ENCODE measurements around the gene LARGE1. TPM values are rescaled to one million over a fixed set of nuclear protein-coding genes. Genes with fewer than 3 reads are reported as not detected.

The LARGE1 gene
- total RNA-seq, 2 donors from 2014 or later: 48.7 to 94.4 TPM

DNA sequence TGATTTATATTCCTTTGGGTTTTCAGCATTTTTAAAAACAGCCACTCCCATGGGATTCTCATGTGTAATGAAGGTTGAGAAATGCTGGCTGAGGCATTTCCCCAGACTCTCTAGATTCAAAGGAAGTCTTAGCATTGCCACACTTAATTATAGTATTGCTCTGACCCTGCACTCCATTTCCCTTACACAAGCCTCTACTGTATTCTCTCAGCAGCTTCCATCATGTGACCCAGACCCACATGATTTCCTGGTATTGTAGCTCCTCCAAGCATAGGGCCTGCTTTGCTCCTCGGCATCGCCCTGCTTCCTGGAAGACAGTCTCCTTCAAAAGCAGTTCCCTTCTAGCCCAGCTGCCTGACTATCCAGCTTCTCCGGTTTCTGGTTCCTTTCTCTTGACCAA lies 261.5 kb downstream of the LARGE1 start:
- DNase-seq (ENCODE audit: low spot score): no peak
- intact Hi-C loops (cut with DNase I): no loop called here

DNA sequence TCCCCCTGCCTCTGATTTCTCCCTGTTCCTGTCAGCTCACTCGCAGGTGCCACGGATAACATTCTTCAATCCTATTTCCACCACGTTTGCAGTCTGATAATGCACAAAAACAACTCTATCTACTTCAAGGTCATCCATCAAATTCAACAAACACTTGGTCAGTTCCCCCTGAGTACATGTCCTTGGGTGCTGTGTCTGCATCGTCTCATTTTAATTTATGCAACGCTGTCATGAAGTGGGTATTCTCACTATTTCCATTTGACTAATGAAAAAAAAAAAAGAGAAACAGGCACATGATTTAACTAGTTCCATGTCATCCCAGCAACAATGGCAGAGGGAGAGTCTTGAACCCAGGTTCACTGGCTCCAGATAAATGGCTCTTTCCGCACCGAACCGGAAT lies 262.6 kb downstream of the LARGE1 start:
- intact Hi-C loops (cut with DNase I): no loop called here
- DNase-seq (ENCODE audit: low spot score): no peak

DNA sequence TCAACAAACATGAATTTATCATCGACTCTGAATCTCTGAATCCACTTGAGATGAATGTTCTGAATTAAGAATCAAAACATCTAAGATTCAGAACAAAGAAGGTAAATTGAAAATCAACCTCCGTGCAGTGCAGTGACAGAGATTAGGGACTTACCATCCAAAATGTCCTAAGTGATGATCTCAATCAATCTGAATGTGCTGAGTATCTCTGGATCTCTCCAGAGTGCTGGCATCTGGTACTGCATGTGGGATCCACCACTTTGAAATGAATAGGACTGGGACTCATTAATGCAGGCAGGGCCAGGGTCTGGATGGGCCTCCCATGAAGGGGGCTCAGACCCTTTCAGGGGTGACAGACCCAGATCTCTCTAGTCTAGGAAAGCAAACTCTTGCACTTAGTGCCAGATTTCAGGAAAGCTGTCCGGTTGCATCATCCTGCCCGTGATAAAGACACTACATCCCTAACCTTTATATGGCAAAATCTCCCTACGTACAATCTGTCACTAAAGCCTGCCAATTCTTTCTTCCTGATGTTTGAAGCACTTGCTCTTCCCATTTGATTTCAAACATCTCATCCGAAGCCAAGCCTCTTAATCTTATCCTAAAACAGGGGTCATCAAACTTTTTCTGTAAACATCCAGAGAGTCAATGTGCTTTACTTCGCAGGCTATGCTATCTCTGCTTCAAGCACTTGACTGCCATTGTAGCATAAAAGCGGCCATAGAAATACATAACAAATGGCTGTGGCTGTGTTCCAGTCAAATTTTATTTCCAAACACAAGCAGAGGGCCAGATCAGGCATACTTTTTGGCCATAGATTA lies 263.3 kb downstream of the LARGE1 start:
- intact Hi-C loops (cut with DNase I): no loop called here
- no peak for DNase-seq (ENCODE audit: low spot score)

DNA sequence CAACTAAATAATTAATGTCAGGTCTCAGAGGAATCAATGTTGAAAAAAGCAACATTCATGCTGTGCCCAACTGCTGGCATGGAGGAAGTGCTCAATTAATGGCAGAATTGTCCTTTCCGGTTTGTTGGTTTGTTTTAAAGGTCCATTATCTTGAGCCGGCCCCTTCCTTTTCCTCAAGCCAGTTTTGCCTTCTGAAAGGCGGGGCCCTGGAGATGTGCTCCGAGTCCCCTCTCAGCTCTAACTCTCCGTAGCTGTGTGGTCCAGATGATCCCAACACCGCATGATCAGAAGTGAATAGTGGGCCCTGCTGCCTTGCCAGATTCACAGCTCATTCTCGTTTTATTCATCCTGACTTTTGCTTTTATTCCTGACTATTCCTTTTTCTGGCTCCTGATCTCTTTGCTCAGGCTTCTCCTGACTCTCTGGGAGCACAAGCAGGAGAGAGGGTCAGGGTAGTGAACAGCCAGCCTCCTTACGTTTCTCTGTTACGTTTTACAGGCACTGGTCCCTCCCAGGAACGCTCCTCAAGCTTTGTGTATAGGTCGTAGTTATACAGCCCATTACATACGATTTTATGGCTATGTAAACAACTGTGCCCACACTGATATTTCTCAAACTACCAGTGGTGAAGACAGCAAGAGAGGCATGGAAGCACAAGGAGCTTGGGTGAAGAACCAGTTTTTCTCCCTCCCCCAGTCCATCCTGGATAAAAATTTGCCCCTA lies 265.9 kb downstream of the LARGE1 start:
- no peak for DNase-seq (ENCODE audit: low spot score)
- intact Hi-C loops (cut with DNase I): no loop called here

DNA sequence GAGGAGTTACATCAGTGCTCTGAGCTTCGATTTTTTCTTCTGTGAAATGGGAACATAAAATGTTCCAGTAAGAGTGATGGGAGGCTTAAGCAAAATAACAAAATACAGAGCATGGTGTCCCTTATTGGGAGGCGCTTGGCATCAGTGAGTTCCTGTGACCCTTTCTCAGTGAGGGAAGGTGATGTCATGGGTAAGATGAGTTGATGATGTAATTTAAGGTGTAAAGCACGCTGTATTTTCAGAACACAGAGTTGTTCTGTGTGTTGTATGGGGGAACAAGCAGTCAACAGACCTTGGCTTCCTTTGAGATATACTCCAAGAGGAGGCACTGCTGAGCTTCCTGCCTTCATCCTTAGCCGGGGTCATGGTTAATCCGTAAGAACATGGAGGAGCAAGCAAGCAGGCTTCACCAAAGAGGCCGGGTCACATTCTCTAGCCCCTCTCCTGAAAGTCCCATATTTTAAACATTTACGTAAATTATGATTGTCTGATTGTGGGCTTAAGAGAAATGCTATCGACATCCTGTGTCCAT lies 266.7 kb downstream of the LARGE1 start:
- intact Hi-C loops (cut with DNase I): no loop called here
- no peak for DNase-seq (ENCODE audit: low spot score)

- intact Hi-C loops (cut with DNase I): no loop called here
- no peak for DNase-seq (ENCODE audit: low spot score)
Observed at GRCh38 chr22:33652615-33653014, 267.7 kb downstream of the LARGE1 start.

DNA sequence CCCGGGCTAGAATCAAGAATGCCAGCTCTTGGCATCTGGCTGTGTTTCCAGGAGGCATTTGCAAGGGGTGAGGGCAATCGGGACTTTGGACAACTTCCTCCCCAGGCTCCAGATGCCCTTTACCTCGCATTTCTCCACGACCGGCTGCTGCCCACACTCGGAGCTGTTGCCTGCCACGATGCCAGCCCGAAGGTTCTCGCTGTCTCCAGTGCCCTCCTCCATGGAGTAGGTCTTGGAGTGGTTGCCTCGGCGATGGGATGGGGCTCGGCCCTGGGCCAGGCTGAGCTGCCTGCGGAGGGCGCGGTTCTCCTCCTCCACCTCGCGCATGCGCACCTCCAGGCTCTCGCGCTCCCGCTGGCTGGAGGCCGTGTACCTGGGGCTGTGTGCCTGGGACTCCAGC lies 270.0 kb downstream of the LARGE1 start:
- DNase-seq (ENCODE audit: low spot score): no peak
- intact Hi-C loops (cut with DNase I): no loop called here

DNA sequence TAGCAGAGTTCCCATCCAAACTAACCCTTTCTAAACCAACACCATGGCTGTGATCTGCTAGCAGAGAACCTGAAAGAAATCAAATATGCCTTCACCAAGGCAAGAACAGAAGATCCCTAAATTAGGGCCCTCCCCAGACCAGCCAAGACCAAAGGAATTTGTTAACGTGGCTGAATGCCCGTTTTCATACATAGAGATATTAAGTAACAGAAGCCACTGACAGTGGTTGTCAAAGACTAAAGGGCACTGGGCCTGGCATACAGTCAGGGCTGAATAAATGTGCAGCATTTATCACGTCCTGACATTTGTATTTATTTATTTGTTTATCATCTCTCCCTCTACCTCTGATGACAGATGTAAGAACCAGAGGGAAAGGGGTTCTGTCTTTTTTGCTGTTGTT lies 271.8 kb downstream of the LARGE1 start:
- intact Hi-C loops (cut with DNase I): no loop called here
- no peak for DNase-seq (ENCODE audit: low spot score)

DNA sequence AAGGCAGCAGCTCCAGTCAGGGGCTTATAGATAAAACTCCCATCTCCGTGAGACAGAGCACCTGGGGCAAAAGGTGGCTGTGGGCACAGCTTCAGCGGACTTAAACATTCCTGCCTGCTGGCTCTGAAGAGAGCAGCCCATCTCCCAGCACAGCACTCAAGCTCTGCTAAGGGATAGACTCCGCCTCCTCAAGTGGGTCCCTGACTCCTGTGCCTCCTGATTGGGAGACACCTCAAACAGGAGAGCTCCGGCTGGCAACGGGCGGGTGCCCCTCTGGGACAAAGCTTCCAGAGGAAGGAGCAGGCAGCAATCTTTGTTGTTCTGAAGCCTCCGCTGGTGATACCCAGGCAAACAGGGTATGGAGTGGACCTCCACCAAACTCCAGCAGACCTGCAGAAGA lies 279.4 kb downstream of the LARGE1 start:
- intact Hi-C loops (cut with DNase I): no loop called here
- DNase-seq (ENCODE audit: low spot score): no peak

DNA sequence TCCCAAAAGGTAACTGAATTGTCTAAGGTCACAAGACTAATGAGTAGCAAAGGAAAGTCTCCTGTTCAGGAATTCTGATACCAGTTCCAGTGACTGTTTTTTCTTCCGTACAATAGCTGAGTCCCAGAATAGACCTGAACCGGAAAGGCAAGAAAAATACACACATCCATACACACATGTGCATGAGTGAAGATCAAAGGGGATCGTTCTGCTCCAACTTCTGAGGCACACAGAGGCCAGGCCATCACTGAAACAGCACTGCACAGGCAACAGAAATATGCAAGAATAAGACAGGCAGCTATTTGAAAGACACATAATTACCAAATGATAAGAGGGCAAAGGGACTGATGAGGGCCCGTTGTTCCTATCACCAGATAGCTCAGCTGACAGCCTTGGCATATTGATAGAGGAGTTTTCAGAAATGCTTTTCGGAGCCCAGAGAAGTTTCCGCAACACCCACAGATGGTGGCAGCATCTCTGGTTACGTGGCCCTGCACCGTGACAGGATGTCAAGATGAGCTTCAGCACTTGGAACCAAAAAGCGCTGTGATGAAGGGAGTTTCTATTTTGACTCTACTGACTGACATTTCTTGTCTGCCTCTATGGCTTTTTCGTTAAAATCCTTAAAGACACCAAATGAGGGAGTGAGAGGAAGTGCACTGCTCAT lies 280.6 kb downstream of the LARGE1 start:
- intact Hi-C loops (cut with DNase I): no loop called here
- DNase-seq (ENCODE audit: low spot score): no peak

DNA sequence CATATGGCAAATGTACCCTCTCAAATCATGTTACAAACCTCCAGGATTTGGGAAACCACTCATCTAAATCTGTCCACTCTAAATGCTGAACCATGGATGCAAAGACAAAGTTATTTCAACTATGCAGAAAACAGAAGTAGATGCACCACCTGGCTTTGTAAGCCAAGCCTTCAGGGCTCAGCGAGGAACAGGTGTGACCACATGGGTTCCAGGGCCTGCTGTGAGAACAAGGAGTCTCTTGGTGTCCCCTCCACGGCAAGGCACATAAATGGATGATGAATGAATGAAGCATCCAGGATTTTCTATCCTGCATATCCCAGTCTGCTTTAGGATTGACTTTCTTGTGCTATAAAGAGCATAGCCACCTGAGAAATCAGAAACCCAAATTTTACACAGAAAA lies 284.5 kb downstream of the LARGE1 start:
- intact Hi-C loops (cut with DNase I): no loop called here
- no peak for DNase-seq (ENCODE audit: low spot score)

DNA sequence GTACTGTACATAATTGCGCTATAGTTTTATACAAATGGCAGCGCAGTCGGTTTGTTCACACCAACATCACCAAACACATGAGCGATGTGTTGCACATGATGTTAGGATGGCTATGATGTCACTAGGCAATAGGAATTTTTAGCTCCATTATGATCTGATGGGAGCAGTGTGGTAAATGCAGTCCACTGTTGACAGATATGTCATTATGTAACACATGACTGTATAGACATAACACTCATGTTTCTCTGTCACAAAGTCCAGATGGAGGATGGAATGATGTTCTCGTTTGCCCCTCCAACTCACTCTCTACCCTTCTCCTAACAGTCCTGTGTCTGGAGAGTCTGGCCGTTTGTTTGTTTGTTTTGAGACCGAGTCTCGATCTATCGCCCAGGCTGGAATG lies 288.5 kb downstream of the LARGE1 start:
- DNase-seq (ENCODE audit: low spot score): no peak
- intact Hi-C loops (cut with DNase I): no loop called here

- DNase-seq (ENCODE audit: low spot score): no peak
- intact Hi-C loops (cut with DNase I): no loop called here
Observed at GRCh38 chr22:33625959-33626358, 294.3 kb downstream of the LARGE1 start.

DNA sequence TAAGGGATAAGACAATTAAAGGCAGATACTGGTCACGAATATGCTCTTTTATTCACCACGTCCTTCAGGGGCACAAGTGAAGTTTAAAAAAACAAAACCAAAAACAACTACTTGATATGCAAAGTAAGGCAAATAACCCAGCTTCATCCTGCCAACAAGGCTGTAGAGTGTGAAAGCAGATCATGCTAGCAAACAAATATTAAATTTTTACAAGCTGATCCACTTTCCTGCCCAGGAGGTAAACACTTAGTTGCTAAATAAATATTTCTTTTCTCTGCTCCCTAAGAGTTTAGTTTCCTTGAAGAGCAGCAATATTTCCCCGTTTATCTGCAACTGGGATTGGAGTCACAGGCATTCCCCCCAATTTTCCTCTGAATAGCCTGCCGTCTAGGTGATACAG lies 300.2 kb downstream of the LARGE1 start:
- DNase-seq (ENCODE audit: low spot score): no peak
- intact Hi-C loops (cut with DNase I): no loop called here

DNA sequence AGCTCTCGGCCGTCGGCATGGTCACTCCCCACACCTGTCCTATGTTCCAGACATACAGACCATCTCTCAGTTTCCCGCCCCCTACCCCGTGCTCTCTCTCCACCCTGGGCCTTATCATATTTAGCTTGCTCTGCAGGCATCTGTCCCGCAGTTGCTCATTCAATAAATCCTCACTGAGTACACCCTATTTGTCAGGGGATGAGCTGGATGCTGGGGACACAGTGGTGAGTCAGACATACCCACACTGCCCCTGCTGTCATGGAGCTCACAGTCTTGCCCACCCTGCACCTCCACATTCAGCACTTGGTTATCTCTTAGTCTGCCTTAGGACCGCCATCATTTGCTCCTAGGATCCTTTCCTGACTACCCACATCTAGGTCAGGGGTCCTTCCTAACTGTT lies 313.8 kb downstream of the LARGE1 start:
- intact Hi-C loops (cut with DNase I): no loop called here
- no peak for DNase-seq (ENCODE audit: low spot score)

DNA sequence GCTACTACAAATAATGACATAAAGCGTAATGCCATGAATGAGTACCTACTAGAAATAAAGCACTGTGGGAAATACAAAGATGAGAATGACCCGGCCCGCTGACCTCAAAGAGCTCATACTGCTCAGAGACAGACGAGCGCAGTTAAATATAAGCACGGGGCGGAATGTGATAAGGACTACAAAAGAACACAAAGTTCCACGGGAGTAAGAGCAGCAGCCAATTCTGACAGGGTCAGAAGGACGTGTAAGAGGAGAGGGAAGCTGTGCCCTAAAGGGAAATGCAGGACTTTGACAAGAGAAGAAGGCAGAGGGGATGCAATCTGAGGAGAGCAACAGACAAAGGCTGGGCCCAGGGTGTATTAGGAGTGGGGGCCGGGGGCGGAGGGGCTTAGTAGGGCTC lies 314.6 kb downstream of the LARGE1 start:
- DNase-seq (ENCODE audit: low spot score): no peak
- intact Hi-C loops (cut with DNase I): no loop called here

DNA sequence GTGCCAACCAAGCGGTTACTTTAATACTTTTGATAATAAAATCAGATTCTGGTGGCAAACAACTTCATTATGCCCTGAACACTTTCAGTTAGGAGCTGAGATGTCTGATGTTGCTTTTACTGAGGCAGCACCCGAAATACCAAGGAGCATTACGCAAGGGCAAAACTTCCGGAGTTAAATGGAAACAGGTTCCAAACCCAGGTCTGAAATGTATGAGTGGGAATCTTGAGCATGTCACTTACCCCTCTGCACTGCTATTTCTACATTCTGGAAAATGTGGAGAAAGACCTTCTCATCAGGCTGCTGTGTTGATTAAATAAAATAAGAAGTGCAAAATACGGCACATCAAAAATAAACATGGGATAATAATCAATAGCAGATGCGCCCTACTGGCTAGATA lies 315.1 kb downstream of the LARGE1 start:
- intact Hi-C loops (cut with DNase I): no loop called here
- no peak for DNase-seq (ENCODE audit: low spot score)

- no peak for DNase-seq (ENCODE audit: low spot score)
- intact Hi-C loops (cut with DNase I): no loop called here
Observed at GRCh38 chr22:33601062-33601461, 319.2 kb downstream of the LARGE1 start.

- no peak for DNase-seq (ENCODE audit: low spot score)
- intact Hi-C loops (cut with DNase I): no loop called here
Observed at GRCh38 chr22:33600595-33600994, 319.7 kb downstream of the LARGE1 start.

DNA sequence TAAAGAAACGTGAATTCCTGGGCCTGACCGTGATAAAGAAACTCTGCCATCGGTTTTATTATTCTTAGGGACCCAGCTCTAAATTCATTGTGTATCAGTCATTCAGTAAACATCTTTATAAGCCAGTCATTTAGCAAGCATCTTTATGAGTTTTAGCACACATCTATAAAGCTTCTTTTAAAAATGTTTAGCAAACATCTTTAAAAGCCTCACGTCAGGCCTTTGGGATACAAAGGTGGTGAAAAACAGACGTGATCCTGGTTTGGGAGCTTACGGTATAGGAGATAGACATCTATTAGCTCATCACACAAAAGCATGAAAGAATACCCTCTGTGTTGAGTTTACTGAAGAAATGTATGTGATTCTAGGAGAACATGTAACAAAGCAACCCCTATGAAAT lies 320.2 kb downstream of the LARGE1 start:
- intact Hi-C loops (cut with DNase I): no loop called here
- no peak for DNase-seq (ENCODE audit: low spot score)
